Spinal cord (tissue), 10 donors: Measurements from ENCODE around the gene ARAP2. TPM values are rescaled to one million over a fixed set of nuclear protein-coding genes. Genes with fewer than 3 reads are reported as not detected.
A peak's percentile ranks its signal among the peaks of the same experiment; 100 is the strongest.

ENCODE experiments used
- DNase-seq, 6 donors: peaks; one replicate each; pipeline versions ENCODE4 v3.0.0 to v3.0.0-alpha.2; 2013 to 2015; ENCODE audit warnings: low spot score in 6 of 6, low read depth in 4 of 6
- H3K27ac ChIP-seq: one replicate; pipeline ENCODE4 v1.5.1; 2013; ENCODE audit warnings: low read depth, low read length, control low read depth
- H3K27me3 ChIP-seq: one replicate; pipeline ENCODE4 v1.6.1; 2013; ENCODE audit warnings: low read length; ENCODE audit not compliant: control insufficient read depth, insufficient read depth
- H3K36me3 ChIP-seq: one replicate; pipeline ENCODE4 v1.6.1; 2013; ENCODE audit warnings: low read length; ENCODE audit not compliant: control insufficient read depth, insufficient read depth
- H3K4me1 ChIP-seq: one replicate; pipeline ENCODE4 v1.6.1; 2013; ENCODE audit warnings: low read length; ENCODE audit not compliant: control insufficient read depth, insufficient read depth
- H3K4me3 ChIP-seq: one replicate; pipeline ENCODE4 v1.5.1; 2013; ENCODE audit warnings: low read depth, low read length, control low read depth
- H3K9me3 ChIP-seq: one replicate; pipeline ENCODE4 v1.6.1; 2013; ENCODE audit warnings: low read length; ENCODE audit not compliant: control insufficient read depth, insufficient read depth
- WGBS: methylation state at CpG from one replicate; pipeline ENCODE4 v1.1.5; 2013; ENCODE audit warnings: missing lambda C conversion rate; ENCODE audit not compliant: insufficient coverage; 5-methylcytosine and 5-hydroxymethylcytosine counted together
- polyA plus RNA-seq, 2 donors: library from polyadenylated mRNA; unstranded; fragments of 120-200 nt; gene quantifications; one replicate each; pipeline ENCODE4 v1.2.1, GENCODE V29; 2013; ENCODE audit not compliant: insufficient read length in 2 of 2
- total RNA-seq, 2 donors: library from RNA; depleted of rRNA in 1 of 2; stranded (reverse); fragments of 120-200 nt in 1 of 2; fragments of >200 nt in 1 of 2; gene quantifications; one replicate each; pipeline versions ENCODE4 v1.2.3 to v1.2.4, GENCODE V29; 2013 to 2014
- donor health status: healthy.

The ARAP2 gene
- total and polyA plus RNA-seq, 4 donors: 15.9 to 95.8 (median 25.5) TPM

GRCh38 chr4:36111172-36111571 lies 133.1 kb downstream of the ARAP2 start:
- H3K27me3 ChIP-seq: no peaks in the 10 kb centered on the region
- peak in 2 of 6 donors; percentile 14 to 26 for DNase-seq
- no peak overlapping the region for H3K27ac ChIP-seq
- H3K4me3 ChIP-seq: no peak overlapping the region
- H3K4me1 ChIP-seq: no peaks in the 10 kb centered on the region
- no peaks in the 10 kb centered on the region for H3K9me3 ChIP-seq
- H3K36me3 ChIP-seq: no peaks in the 10 kb centered on the region

GRCh38 chr4:36099509-36099908 lies 144.8 kb downstream of the ARAP2 start:
- no peaks in the 10 kb centered on the region for H3K36me3 ChIP-seq
- H3K27me3 ChIP-seq: no peaks in the 10 kb centered on the region
- H3K4me3 ChIP-seq: no peak overlapping the region

GRCh38 chr4:36094995-36095394 lies 149.3 kb downstream of the ARAP2 start:
- Histone ChIP-seq H3K27me3 (no peaks in the 10 kb centered on the region), H3K36me3 (no peaks in the 10 kb centered on the region), H3K9me3 (no peaks in the 10 kb centered on the region), H3K4me3 (no peak overlapping the region), H3K4me1 (no peaks in the 10 kb centered on the region), H3K27ac (no peak overlapping the region)
- no peak for DNase-seq
- no CpG with 5 or more reads among the region's 2 CpGs for WGBS

More at GRCh38 chr4:36099509-36099908, 144.8 kb downstream of the ARAP2 start:
- Histone ChIP-seq H3K27ac (no peak overlapping the region), H3K9me3 (no peaks in the 10 kb centered on the region), H3K4me1 (no peaks in the 10 kb centered on the region)
- 100% methylated on average over 2 of the region's 3 CpGs for WGBS
- DNase-seq: no peak

GRCh38 chr4:36091997-36092396 lies 152.3 kb downstream of the ARAP2 start:
- no peak for DNase-seq
- no peaks in the 10 kb centered on the region for H3K9me3 ChIP-seq
- no peak overlapping the region for H3K4me3 ChIP-seq
- no peaks in the 10 kb centered on the region for H3K4me1 ChIP-seq
- no peaks in the 10 kb centered on the region for H3K27me3 ChIP-seq
- no CpG with 5 or more reads among the region's 9 CpGs for WGBS
- H3K27ac ChIP-seq: no peak overlapping the region
- no peaks in the 10 kb centered on the region for H3K36me3 ChIP-seq

- H3K27me3 ChIP-seq: no peaks in the 10 kb centered on the region
- H3K27ac ChIP-seq: no peak overlapping the region
- no peaks in the 10 kb centered on the region for H3K9me3 ChIP-seq
- no peaks in the 10 kb centered on the region for H3K4me1 ChIP-seq
- H3K36me3 ChIP-seq: no peaks in the 10 kb centered on the region
- peak; percentile 9 to 82 (median 13) for DNase-seq
- no CpG with 5 or more reads among the region's 1 CpG for WGBS
- H3K4me3 ChIP-seq: no peak overlapping the region
Observed at GRCh38 chr4:36088542-36088941, 155.8 kb downstream of the ARAP2 start.

GRCh38 chr4:36086261-36086786 lies 158.0 kb downstream of the ARAP2 start:
- Histone ChIP-seq H3K36me3 (no peaks in the 10 kb centered on the region), H3K9me3 (no peaks in the 10 kb centered on the region), H3K27me3 (no peaks in the 10 kb centered on the region), H3K27ac (no peak overlapping the region), H3K4me1 (no peaks in the 10 kb centered on the region), H3K4me3 (no peak overlapping the region)
- peak in 1 of 6 donors; percentile 62 for DNase-seq
- no CpG with 5 or more reads among the region's 1 CpG for WGBS

- H3K9me3 ChIP-seq: no peaks in the 10 kb centered on the region
- no peak for DNase-seq
- no peak overlapping the region for H3K27ac ChIP-seq
- no peak overlapping the region for H3K4me3 ChIP-seq
- 100% methylated on average over 4 of the region's 4 CpGs for WGBS
- H3K4me1 ChIP-seq: no peaks in the 10 kb centered on the region
- no peaks in the 10 kb centered on the region for H3K36me3 ChIP-seq
- H3K27me3 ChIP-seq: no peaks in the 10 kb centered on the region
Observed at GRCh38 chr4:36082817-36083216, 161.5 kb downstream of the ARAP2 start.

- Histone ChIP-seq H3K27ac (no peak overlapping the region), H3K36me3 (no peaks in the 10 kb centered on the region), H3K4me1 (no peaks in the 10 kb centered on the region), H3K4me3 (no peak overlapping the region), H3K9me3 (no peaks in the 10 kb centered on the region), H3K27me3 (no peaks in the 10 kb centered on the region)
- no peak for DNase-seq
- WGBS: 88% methylated on average over 2 of the region's 3 CpGs
Observed at GRCh38 chr4:36081185-36081584, 163.1 kb downstream of the ARAP2 start.

GRCh38 chr4:36079666-36080065 lies 164.6 kb downstream of the ARAP2 start:
- no peak for DNase-seq
- no peak overlapping the region for H3K27ac ChIP-seq
- H3K4me3 ChIP-seq: no peak overlapping the region
- no peaks in the 10 kb centered on the region for H3K4me1 ChIP-seq
- H3K27me3 ChIP-seq: no peaks in the 10 kb centered on the region
- H3K9me3 ChIP-seq: no peaks in the 10 kb centered on the region
- no CpG with 5 or more reads among the region's 2 CpGs for WGBS
- H3K36me3 ChIP-seq: no peaks in the 10 kb centered on the region

GRCh38 chr4:36078319-36078718 lies 166.0 kb downstream of the ARAP2 start:
- DNase-seq: no peak
- H3K4me1 ChIP-seq: no peaks in the 10 kb centered on the region
- no peak overlapping the region for H3K4me3 ChIP-seq
- WGBS: no CpG with 5 or more reads among the region's 4 CpGs
- no peaks in the 10 kb centered on the region for H3K27me3 ChIP-seq
- H3K36me3 ChIP-seq: no peaks in the 10 kb centered on the region
- no peak overlapping the region for H3K27ac ChIP-seq
- no peaks in the 10 kb centered on the region for H3K9me3 ChIP-seq
